ENCODE results near the gene FREM1.

FREM1 gene

GRCh38 chr9:14780693-14781092, 129.5 kb downstream of the FREM1 start:
- no peak for ATAC-seq
- TF ChIP-seq SNAI2 (CRISPR knock-in tag; IDR thresholded peaks at IDR 0.05), result no peak
- TF ChIP-seq BACH2 (CRISPR knock-in tag; IDR thresholded peaks at IDR 0.05; ENCODE audit: borderline replicate concordance), result no peak
- TF ChIP-seq RARB (CRISPR knock-in tag; IDR thresholded peaks at IDR 0.05), result no peak
- TF ChIP-seq CREB5 (CRISPR knock-in tag; IDR thresholded peaks at IDR 0.05; ENCODE audit: low read depth), result no peak
- TF ChIP-seq ISL1 (CRISPR knock-in tag; IDR thresholded peaks at IDR 0.05), result 0 out of 2 replicates have a peak, but pooled peaks have one; percentile 1

- 0 out of 2 replicates have a peak, but pooled peaks have one; percentile 9 for TF ChIP-seq ISL1 (CRISPR knock-in tag; IDR thresholded peaks at IDR 0.05)
- no peak for TF ChIP-seq PATZ1 (CRISPR knock-in tag; IDR thresholded peaks at IDR 0.05; ENCODE audit: borderline replicate concordance)
- TF ChIP-seq ZFP30 (CRISPR knock-in tag; IDR thresholded peaks at IDR 0.05), result no peak
These were observed 130.0 kb downstream of the FREM1 start for GRCh38 chr9:14780251-14780650.

GRCh38 chr9:14779566-14780022, 130.6 kb downstream of the FREM1 start:
- TF ChIP-seq ARNTL (CRISPR knock-in tag; IDR thresholded peaks at IDR 0.05; ENCODE audit: borderline replicate concordance, low read depth) (no peak), GLIS3 (CRISPR knock-in tag; IDR thresholded peaks at IDR 0.05) (no peak), RARB (CRISPR knock-in tag; IDR thresholded peaks at IDR 0.05) (no peak), ESRRG (CRISPR knock-in tag; IDR thresholded peaks at IDR 0.05) (no peak), TCF4 (CRISPR knock-in tag; IDR thresholded peaks at IDR 0.05; ENCODE audit: borderline replicate concordance) (no peak), PPARA (CRISPR knock-in tag; IDR thresholded peaks at IDR 0.05; ENCODE audit: borderline replicate concordance) (no peak), SNAI2 (CRISPR knock-in tag; IDR thresholded peaks at IDR 0.05) (no peak), CSDC2 (CRISPR knock-in tag; IDR thresholded peaks at IDR 0.05) (no peak), PATZ1 (CRISPR knock-in tag; IDR thresholded peaks at IDR 0.05; ENCODE audit: borderline replicate concordance) (no peak), TSHZ2 (CRISPR knock-in tag; IDR thresholded peaks at IDR 0.05) (no peak), ZFP3 (CRISPR knock-in tag; IDR thresholded peaks at IDR 0.05) (no peak), ZNF565 (CRISPR knock-in tag; conservative IDR thresholded peaks at IDR 0.05; ENCODE audit: low read depth) (no peak), ZC3H10 (CRISPR knock-in tag; IDR thresholded peaks at IDR 0.05) (no peak)
- no peak for ATAC-seq

More at GRCh38 chr9:14780251-14780650, 130.0 kb downstream of the FREM1 start:
- ATAC-seq, result no peak

- ATAC-seq, result no peak
- TF ChIP-seq POU6F1 (CRISPR knock-in tag; IDR thresholded peaks at IDR 0.05; ENCODE audit: borderline replicate concordance, low read depth) (no peak), GLIS3 (CRISPR knock-in tag; IDR thresholded peaks at IDR 0.05) (no peak), ZNF70 (CRISPR knock-in tag; IDR thresholded peaks at IDR 0.05) (no peak), ESRRG (CRISPR knock-in tag; IDR thresholded peaks at IDR 0.05) (no peak), ZC3H10 (CRISPR knock-in tag; IDR thresholded peaks at IDR 0.05) (no peak), BACH2 (CRISPR knock-in tag; IDR thresholded peaks at IDR 0.05; ENCODE audit: borderline replicate concordance) (no peak), ZNF8 (CRISPR knock-in tag; IDR thresholded peaks at IDR 0.05) (no peak), ISL1 (CRISPR knock-in tag; IDR thresholded peaks at IDR 0.05) (no peak), PATZ1 (CRISPR knock-in tag; IDR thresholded peaks at IDR 0.05; ENCODE audit: borderline replicate concordance) (no peak), RARB (CRISPR knock-in tag; IDR thresholded peaks at IDR 0.05) (no peak), CSRNP3 (CRISPR knock-in tag; IDR thresholded peaks at IDR 0.05) (no peak), ZFP30 (CRISPR knock-in tag; IDR thresholded peaks at IDR 0.05) (no peak), ARNTL (CRISPR knock-in tag; IDR thresholded peaks at IDR 0.05; ENCODE audit: borderline replicate concordance, low read depth) (no peak), TOX (CRISPR knock-in tag; IDR thresholded peaks at IDR 0.05; ENCODE audit: borderline replicate concordance) (no peak), CSDC2 (CRISPR knock-in tag; IDR thresholded peaks at IDR 0.05) (no peak), OSR1 (CRISPR knock-in tag; IDR thresholded peaks at IDR 0.05) (no peak)
These were observed 131.7 kb downstream of the FREM1 start for GRCh38 chr9:14778565-14778964.

All from SK-N-SH treated with all-trans-retinoic acid at 6 μM for 48 hours (cell line).